NCI-H146 treated with DMSO at 0.1 percent for 48 hours (cell line): ENCODE measurements around the gene NDUFS8.

ENCODE experiments used
- DNase-seq: peaks from one replicate; lab custom pipeline; 2025; ENCODE audit not compliant: unreplicated experiment; lab: John Stamatoyannopoulos, UW

The NDUFS8 gene

GRCh38 chr11:68002938-68003845, 27.3 kb upstream of the NDUFS8 start:
- DNase-seq: no peak

- DNase-seq: peak; percentile 38
Observed at GRCh38 chr11:68003846-68004550, 26.5 kb upstream of the NDUFS8 start, which contains the start of gene UNC93B1. Gene UNC93B1 (minus strand): TSS chr11:68004097. CDS start chr11:68004043, 54 bp downstream.

GRCh38 chr11:68004551-68005335, 25.7 kb upstream of the NDUFS8 start:
- DNase-seq: peak; percentile 36

- no peak for DNase-seq
Observed at GRCh38 chr11:68006606-68007166, 23.8 kb upstream of the NDUFS8 start.

GRCh38 chr11:68007498-68008380, 22.7 kb upstream of the NDUFS8 start:
- no peak for DNase-seq

GRCh38 chr11:68008381-68009337, 21.8 kb upstream of the NDUFS8 start:
- DNase-seq: no peak

GRCh38 chr11:68009391-68010089, 20.9 kb upstream of the NDUFS8 start:
- no peak for DNase-seq

GRCh38 chr11:68010090-68011041, 20.1 kb upstream of the NDUFS8 start, which contains the start of gene ALDH3B1:
Gene ALDH3B1 (plus strand): TSS chr11:68010327. CDS start chr11:68015298, 4,971 bp downstream.
- no peak for DNase-seq

- no peak for DNase-seq
Observed at GRCh38 chr11:68011051-68011943, 19.2 kb upstream of the NDUFS8 start.

- no peak for DNase-seq
Observed at GRCh38 chr11:68012044-68012842, 18.2 kb upstream of the NDUFS8 start.

GRCh38 chr11:68012843-68013610, 17.5 kb upstream of the NDUFS8 start:
- DNase-seq: no peak

GRCh38 chr11:68013611-68014156, 16.8 kb upstream of the NDUFS8 start:
- no peak for DNase-seq

GRCh38 chr11:68014157-68014946, 16.1 kb upstream of the NDUFS8 start:
- no peak for DNase-seq
